Skeletal muscle satellite cell (primary cell): ENCODE results near the gene ZCCHC14.

ENCODE experiments used
- H3K27me3 ChIP-seq: 2 replicates; pipeline ENCODE4 v1.7.0; 2013; ENCODE audit warnings: low read length; ENCODE audit not compliant: control insufficient read depth, insufficient read depth
- H3K36me3 ChIP-seq: 2 replicates; pipeline ENCODE4 v1.7.0; 2013; ENCODE audit warnings: mild to moderate bottlenecking, control low read depth, low read length; ENCODE audit not compliant: insufficient read depth
- H3K4me1 ChIP-seq: 2 replicates; pipeline ENCODE4 v1.7.0; 2013; ENCODE audit warnings: low read length; ENCODE audit not compliant: control insufficient read depth, insufficient read depth
- H3K4me2 ChIP-seq: 2 replicates; pipeline ENCODE4 v1.7.0; 2013; ENCODE audit warnings: mild to moderate bottlenecking, low read length
- H3K4me3 ChIP-seq: 2 replicates; pipeline ENCODE4 v1.7.0; 2013; ENCODE audit warnings: low read length
- H3K9ac ChIP-seq: 2 replicates; pipeline ENCODE4 v1.7.0; 2013; ENCODE audit warnings: mild to moderate bottlenecking, low read depth, low read length, moderate library complexity
- H3K9me3 ChIP-seq: replicated peaks from 2 replicates; pipeline ENCODE4 v1.7.0; 2013; ENCODE audit warnings: mild to moderate bottlenecking, control low read depth, low read length

ZCCHC14 gene

DNA sequence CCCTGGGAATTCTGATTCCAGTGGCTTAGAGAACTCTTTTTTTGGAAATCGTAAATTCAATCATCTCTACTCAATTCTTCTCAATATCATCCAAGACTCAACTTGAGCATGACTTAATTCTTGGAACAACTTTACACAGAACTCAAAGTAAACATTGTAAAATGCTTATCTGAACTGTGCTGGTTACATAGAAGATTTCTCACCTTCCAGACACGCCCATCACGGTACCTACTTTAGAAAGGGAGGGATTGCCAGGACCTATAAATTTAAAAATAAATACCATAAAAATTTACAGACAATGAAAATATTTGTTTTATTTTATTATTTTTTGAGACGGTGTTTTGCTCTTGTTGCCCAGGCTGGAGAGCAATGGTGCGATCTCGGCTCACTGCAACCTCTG, 74.2 kb downstream of the ZCCHC14 start:
- H3K4me1 ChIP-seq = no peaks in the 10 kb centered on the region
- peaks cover 50% of the 10 kb centered on the region for H3K36me3 ChIP-seq
- H3K9ac ChIP-seq = no peak overlapping the region
- H3K4me2 ChIP-seq = no peak overlapping the region
- H3K4me3 ChIP-seq = no peak overlapping the region
- H3K27me3 ChIP-seq = no peaks in the 10 kb centered on the region
- no peaks in the 10 kb centered on the region for H3K9me3 ChIP-seq

DNA sequence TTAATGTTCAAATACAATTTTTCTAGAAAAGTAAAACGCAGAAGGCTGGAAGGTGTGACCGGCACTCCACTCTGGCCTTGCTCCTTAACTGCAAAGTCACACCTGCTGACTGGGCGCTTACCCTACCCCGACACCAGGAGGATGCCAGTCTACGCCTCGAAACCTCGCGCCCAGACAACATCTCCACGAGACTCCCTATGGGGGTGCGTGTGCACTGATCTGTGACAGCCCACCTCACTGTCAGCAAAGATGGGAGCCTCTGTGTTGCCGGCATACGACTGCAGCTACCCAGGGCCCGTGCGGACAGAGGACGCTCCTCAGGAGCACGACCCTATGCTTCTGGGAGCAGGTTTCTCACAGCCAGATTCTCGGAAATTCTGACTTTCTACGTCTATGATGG, 74.6 kb downstream of the ZCCHC14 start:
- Histone ChIP-seq H3K9ac (no peak overlapping the region), H3K4me1 (no peaks in the 10 kb centered on the region), H3K4me3 (no peak overlapping the region), H3K27me3 (no peaks in the 10 kb centered on the region), H3K9me3 (no peaks in the 10 kb centered on the region), H3K4me2 (no peak overlapping the region), H3K36me3 (peaks cover 49% of the 10 kb centered on the region)

DNA sequence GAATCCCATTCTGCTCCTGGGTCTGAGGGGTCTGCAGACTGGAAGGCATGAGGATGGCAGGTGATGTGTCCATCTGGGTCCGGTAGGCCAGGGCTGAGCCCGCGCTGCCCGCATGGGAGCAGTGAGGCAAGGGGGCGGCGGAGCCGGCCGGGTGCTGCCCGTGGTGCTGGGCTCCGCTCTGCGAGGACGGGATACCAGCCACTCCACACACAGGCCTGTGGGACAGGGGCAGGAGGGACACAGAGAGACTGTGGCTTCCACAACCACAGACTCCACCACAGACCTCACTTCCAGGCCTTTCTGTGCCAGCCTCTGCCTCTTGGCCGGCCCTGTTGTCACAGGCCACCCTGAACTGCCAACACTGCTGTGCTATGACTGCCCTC, 75.3 kb downstream of the ZCCHC14 start:
- H3K9me3 ChIP-seq = no peaks in the 10 kb centered on the region
- no peak overlapping the region for H3K4me2 ChIP-seq
- H3K27me3 ChIP-seq = no peaks in the 10 kb centered on the region
- no peaks in the 10 kb centered on the region for H3K4me1 ChIP-seq
- no peak overlapping the region for H3K9ac ChIP-seq
- H3K36me3 ChIP-seq = peaks cover 47% of the 10 kb centered on the region
- no peak overlapping the region for H3K4me3 ChIP-seq

DNA sequence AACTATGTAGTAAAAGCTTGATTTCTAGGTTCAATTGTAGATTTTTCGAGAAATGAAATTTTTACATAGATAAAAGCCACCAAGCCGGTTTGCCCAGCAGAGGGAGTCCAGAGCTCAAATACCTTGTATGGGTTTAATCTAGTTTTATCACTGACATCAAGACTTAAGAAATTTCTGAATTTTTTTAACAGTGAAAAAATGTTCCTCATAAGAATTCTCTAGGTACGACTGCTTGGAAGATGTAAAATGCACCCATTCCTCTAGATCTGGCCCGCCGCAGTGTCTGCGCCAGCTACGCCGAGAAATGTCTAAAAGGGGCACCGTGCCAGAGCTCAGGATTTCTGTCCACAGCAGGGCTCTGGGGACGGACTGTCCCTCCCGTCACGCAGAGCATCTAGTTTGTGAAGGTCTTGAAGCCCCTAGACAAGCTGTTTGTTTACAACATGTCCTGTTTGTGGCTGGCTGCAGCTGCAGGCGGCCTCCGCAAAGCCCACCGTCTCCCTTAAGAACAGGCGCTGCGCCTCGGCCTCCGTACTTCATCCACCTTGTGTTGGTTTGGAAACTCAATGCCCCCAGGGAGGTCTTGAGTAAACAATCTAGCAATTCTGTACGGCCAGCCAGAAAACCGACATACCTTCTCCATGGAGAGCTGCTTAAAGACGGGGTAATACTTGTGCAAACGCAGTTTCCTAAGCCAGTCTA, 75.8 kb downstream of the ZCCHC14 start:
- H3K9ac ChIP-seq = no peak overlapping the region
- H3K27me3 ChIP-seq = no peaks in the 10 kb centered on the region
- H3K9me3 ChIP-seq = no peaks in the 10 kb centered on the region
- H3K4me2 ChIP-seq = no peak overlapping the region
- peaks cover 52% of the 10 kb centered on the region for H3K36me3 ChIP-seq
- H3K4me1 ChIP-seq = no peaks in the 10 kb centered on the region
- H3K4me3 ChIP-seq = no peak overlapping the region

DNA sequence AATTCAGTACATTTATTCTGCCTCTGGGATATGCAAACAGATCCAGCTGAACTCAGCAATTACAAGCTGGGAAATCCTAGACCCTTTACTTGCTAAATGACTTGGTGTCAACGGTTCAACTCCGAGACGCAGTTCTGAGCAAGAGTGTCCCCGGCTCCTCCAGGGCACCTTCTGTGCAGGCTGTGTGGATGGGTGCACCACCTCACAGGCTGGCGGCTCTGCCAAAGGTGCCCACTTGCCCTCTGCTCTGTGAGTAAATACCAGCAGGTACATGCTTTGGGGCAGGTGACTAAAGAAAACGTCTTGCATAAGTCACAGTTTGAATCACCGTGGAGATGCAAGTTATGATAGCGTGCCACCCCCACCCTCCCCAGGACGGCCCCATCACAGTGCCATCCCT, 77.4 kb downstream of the ZCCHC14 start:
- Histone ChIP-seq H3K9ac (no peak overlapping the region), H3K4me1 (no peaks in the 10 kb centered on the region), H3K4me2 (no peak overlapping the region), H3K9me3 (no peaks in the 10 kb centered on the region), H3K4me3 (no peak overlapping the region), H3K27me3 (no peaks in the 10 kb centered on the region), H3K36me3 (peaks cover 55% of the 10 kb centered on the region)

DNA sequence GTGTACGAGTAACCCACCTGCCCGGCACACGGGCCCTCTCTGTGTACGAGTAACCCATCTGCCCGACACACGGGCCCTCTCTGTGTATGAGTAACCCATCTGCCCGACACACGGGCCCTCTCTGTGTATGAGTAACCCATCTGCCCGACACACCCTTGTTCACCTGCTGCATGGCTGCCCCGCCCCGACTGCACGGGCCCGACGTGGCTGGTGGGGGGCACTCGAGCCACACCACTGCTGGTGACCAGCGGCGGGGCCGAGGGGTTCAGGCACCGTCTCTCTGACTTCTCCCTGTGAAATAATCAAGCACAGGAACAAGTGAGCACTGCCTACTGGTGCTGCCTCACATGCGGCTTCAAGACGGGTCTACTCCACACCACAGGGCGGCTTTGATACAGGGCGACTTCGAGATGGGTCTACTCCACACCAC, 78.6 kb downstream of the ZCCHC14 start:
- Histone ChIP-seq H3K27me3 (no peaks in the 10 kb centered on the region), H3K4me3 (no peak overlapping the region), H3K4me1 (no peaks in the 10 kb centered on the region), H3K9me3 (no peaks in the 10 kb centered on the region), H3K4me2 (no peak overlapping the region), H3K36me3 (peaks cover 58% of the 10 kb centered on the region), H3K9ac (no peak overlapping the region)

DNA sequence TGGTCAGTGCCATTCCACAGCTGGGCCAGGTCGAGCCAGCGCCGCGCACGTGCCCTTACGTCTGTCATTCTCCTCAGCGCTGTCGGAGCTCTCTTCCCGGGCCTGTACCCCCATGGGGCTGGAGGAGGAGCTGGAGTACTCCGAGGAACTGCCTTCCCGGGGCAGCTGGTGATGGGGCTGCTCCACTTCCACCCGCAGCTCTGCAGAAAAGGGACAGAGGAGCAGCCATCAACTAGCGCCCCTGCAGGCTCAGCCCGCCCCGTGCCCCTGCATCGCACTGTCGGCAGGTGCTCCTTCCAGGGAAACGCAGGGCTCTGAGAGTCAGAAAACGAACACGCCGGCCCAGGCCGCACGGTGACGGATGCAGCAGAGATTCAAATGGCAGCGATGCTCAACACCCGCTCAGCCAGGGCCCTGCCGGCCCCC, 79.8 kb downstream of the ZCCHC14 start:
- Histone ChIP-seq H3K4me3 (no peak overlapping the region), H3K27me3 (no peaks in the 10 kb centered on the region), H3K9me3 (no peaks in the 10 kb centered on the region), H3K36me3 (peaks cover 57% of the 10 kb centered on the region), H3K4me1 (no peaks in the 10 kb centered on the region), H3K9ac (no peak overlapping the region), H3K4me2 (no peak overlapping the region)

DNA sequence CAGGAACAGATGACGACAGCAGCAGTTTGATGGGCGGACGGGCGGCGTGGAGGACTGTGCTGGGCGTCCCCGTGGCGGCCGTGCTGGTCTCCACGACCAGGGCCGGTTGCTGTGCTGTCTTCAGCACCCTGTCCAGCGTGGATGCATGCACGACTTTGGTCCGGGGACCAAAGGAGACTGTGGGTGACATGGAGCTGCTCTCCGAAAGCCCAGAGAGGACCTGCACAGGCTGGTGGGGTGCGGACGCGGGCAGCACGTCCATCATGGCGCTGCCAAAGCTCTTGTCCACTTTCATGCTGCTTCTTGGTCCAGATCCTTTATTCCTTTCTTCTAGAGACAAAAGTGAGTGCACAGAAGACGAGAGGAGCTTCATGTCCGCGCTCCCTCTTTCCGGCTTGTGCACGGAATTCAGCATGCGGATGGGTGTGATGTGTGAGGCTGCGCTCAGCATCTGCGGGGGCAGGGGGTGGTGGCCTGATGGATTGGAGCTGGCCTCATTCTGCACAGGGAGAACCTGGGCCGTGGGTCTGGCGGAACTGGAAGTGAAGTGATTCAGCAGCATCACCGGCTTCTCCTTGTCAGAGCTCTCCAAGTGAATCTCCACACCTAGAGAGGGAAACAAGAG, 80.3 kb downstream of the ZCCHC14 start:
- Histone ChIP-seq H3K4me2 (no peak overlapping the region), H3K4me3 (no peak overlapping the region), H3K9me3 (no peaks in the 10 kb centered on the region), H3K36me3 (peaks cover 59% of the 10 kb centered on the region), H3K9ac (no peak overlapping the region), H3K4me1 (no peaks in the 10 kb centered on the region), H3K27me3 (no peaks in the 10 kb centered on the region)

DNA sequence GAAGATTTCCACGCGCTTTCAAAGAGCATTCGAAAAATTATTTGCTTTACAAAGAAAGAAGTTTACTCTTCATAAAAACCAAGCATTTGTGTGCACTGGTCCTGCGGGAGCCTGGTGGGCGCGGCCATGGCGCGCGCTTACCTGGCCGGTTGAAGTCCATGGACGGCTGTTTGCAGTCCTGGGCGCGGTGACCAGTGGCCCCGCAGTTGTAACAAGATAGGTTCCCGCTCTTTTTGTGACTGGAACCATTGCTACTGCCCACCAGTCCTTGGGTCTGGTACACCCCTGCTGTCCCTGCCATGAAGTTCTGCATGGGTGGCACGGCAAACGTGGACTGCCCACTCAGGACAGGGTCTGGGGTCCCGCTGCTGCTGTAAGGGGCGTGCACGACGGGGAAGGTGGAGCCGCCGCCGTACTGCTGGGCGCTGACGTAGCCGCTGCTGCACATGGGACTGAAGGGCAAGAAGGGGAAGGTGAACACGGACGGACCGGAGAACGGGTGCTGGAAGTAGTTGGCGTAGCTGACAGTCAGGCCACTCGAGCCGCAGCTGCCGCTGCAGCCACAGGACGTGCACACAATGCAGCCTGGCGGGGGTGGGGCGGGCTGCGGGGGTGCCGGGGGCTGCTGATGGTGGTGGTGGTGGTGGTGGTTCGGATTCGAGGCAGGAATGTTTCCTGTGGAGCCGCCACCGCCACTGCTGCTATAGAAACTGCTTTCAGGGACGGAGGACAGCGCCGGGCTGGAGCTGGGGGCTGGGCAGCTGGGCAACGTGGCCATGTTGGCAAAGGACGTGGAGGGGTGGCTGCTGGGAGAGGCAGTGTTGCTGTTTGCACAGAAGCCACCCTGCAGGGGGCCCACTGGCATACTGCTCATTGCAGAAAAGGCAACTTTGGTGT, 81.2 kb downstream of the ZCCHC14 start:
- H3K27me3 ChIP-seq = no peaks in the 10 kb centered on the region
- peaks cover 60% of the 10 kb centered on the region for H3K36me3 ChIP-seq
- no peak overlapping the region for H3K4me3 ChIP-seq
- H3K9ac ChIP-seq = no peak overlapping the region
- H3K4me2 ChIP-seq = no peak overlapping the region
- no peaks in the 10 kb centered on the region for H3K9me3 ChIP-seq
- H3K4me1 ChIP-seq = no peaks in the 10 kb centered on the region

DNA sequence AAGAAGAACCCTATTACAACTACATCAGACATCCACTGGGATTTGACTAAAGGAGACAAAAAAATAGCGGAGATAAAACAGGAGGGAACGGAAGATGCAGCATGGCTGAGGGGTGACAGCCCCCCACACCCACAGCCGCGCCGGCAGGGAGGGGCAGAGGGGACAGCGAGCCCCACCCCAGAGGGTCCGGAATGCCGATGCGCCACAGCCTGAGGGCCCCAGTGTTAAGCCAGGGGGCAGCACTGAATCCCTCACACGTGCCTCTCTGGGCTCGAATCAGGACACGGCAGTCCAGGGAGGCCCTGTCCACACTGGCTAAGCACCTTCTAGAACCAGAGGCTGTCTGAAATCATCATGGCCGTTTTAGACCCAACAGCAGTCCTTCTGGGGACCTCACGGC, 81.9 kb downstream of the ZCCHC14 start:
- Histone ChIP-seq H3K4me2 (no peak overlapping the region), H3K9ac (no peak overlapping the region), H3K9me3 (no peaks in the 10 kb centered on the region), H3K36me3 (peaks cover 65% of the 10 kb centered on the region), H3K4me1 (no peaks in the 10 kb centered on the region), H3K27me3 (no peaks in the 10 kb centered on the region), H3K4me3 (no peak overlapping the region)

DNA sequence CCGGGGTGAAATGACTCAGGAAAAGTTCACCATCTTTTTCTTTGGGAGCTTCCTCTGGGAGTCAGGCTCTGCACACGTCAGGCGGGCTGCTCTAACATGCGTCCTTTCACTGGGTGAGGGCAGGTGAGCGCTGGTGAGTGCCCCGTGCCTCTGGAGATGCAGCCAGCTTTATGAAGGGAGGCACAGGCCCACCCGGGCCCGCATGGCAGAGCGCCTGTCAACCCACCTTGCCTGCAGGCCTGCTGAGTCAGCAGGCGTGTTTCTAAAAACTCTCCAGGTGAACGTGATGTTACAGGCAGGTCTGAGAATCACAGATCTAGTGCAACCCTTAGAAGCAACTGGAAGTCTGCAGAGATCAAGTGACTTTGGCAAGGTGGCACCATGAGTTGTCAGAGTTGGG, 82.3 kb downstream of the ZCCHC14 start:
- Histone ChIP-seq H3K4me3 (no peak overlapping the region), H3K36me3 (peaks cover 69% of the 10 kb centered on the region), H3K4me1 (no peaks in the 10 kb centered on the region), H3K9ac (no peak overlapping the region), H3K4me2 (no peak overlapping the region), H3K27me3 (no peaks in the 10 kb centered on the region), H3K9me3 (no peaks in the 10 kb centered on the region)
